IgD-negative memory B cell (primary cell): ENCODE measurements around the gene NEDD4L. TPM values are rescaled to one million over a fixed set of nuclear protein-coding genes. Genes with fewer than 3 reads are reported as not detected.
A peak's percentile ranks its signal among the peaks of the same experiment; 100 is the strongest.
"Not testable (repeated sequence)": the region's sequence is repeated elsewhere in the genome, so short reads cannot be mapped to it uniquely, and the experiment has no call there.

Experiments
- H3K27ac Mint-ChIP-seq, 3 donors: one replicate each; pipeline ENCODE4 v1.8.0; 2020 to 2022; ENCODE audit warnings: mild to moderate bottlenecking in 3 of 3, mixed read lengths in 3 of 3, moderate library complexity in 1 of 3
- H3K27me3 Mint-ChIP-seq: one replicate; pipeline ENCODE4 v1.8.0; 2021; ENCODE audit warnings: mixed read lengths
- H3K36me3 Mint-ChIP-seq: one replicate; pipeline ENCODE4 v1.8.0; 2020; ENCODE audit warnings: mild to moderate bottlenecking, mixed read lengths
- H3K4me1 Mint-ChIP-seq, 3 donors: one replicate each; pipeline ENCODE4 v1.8.0; 2020 to 2022; ENCODE audit warnings: mixed read lengths in 3 of 3, mild to moderate bottlenecking in 1 of 3
- H3K4me3 Mint-ChIP-seq, 4 donors: one replicate each; pipeline ENCODE4 v1.8.0; 2020 to 2022; ENCODE audit warnings: mild to moderate bottlenecking in 4 of 4, mixed read lengths in 4 of 4, moderate library complexity in 3 of 4
- H3K9me3 Mint-ChIP-seq, 3 donors: one replicate each; pipeline ENCODE4 v1.8.0; 2020 to 2021; ENCODE audit warnings: mixed read lengths in 3 of 3, mild to moderate bottlenecking in 1 of 3
- polyA plus RNA-seq: library from polyadenylated mRNA; unstranded; fragments of 300-500 nt; fragmentation: Illumina TruSeq; gene quantifications from one replicate; pipeline ENCODE4 v1.2.3, GENCODE V29; 2021

The NEDD4L gene
- polyA plus RNA-seq, 1 donor from 2014 or later = 9.6 TPM

GRCh38 chr18:58168993-58169392 lies 125.0 kb downstream of the NEDD4L start:
- Mint-ChIP-seq H3K27me3 (no peaks in the 10 kb centered on the region), H3K4me3 (no peak overlapping the region), H3K36me3 (peaks cover 6% of the 10 kb centered on the region), H3K27ac (no peak overlapping the region), H3K9me3 (no peaks in the 10 kb centered on the region), H3K4me1 (no peaks in the 10 kb centered on the region)

GRCh38 chr18:58169472-58169871 lies 125.4 kb downstream of the NEDD4L start:
- H3K36me3 Mint-ChIP-seq = peaks cover 6% of the 10 kb centered on the region
- no peak overlapping the region for H3K4me3 Mint-ChIP-seq
- H3K27ac Mint-ChIP-seq = peak overlapping the region in 1 of 3 donors; percentile 91
- H3K9me3 Mint-ChIP-seq = no peaks in the 10 kb centered on the region
- peaks cover 0 to under 1% (median 0%) of the 10 kb centered on the region in 3 donors for H3K4me1 Mint-ChIP-seq
- H3K27me3 Mint-ChIP-seq = no peaks in the 10 kb centered on the region

GRCh38 chr18:58170036-58170435 lies 126.0 kb downstream of the NEDD4L start:
- H3K27me3 Mint-ChIP-seq, H3K4me1 Mint-ChIP-seq, H3K36me3 Mint-ChIP-seq, H3K9me3 Mint-ChIP-seq, H3K4me3 Mint-ChIP-seq: not testable (repeated sequence)
- peak overlapping the region in 1 of 3 donors; percentile 91 for H3K27ac Mint-ChIP-seq

GRCh38 chr18:58172031-58172430 lies 128.0 kb downstream of the NEDD4L start:
- Mint-ChIP-seq H3K36me3 (peaks cover 7% of the 10 kb centered on the region), H3K4me3 (no peak overlapping the region), H3K27ac (peak overlapping the region in 1 of 3 donors; percentile 33), H3K4me1 (peaks cover 2 to 6% (median 4%) of the 10 kb centered on the region in 3 donors), H3K27me3 (no peaks in the 10 kb centered on the region), H3K9me3 (no peaks in the 10 kb centered on the region)

GRCh38 chr18:58174285-58174684 lies 130.3 kb downstream of the NEDD4L start:
- H3K27me3 Mint-ChIP-seq = no peaks in the 10 kb centered on the region
- no peak overlapping the region for H3K27ac Mint-ChIP-seq
- H3K36me3 Mint-ChIP-seq = peaks cover 5% of the 10 kb centered on the region
- peaks cover 2 to 6% (median 4%) of the 10 kb centered on the region in 3 donors for H3K4me1 Mint-ChIP-seq
- no peaks in the 10 kb centered on the region for H3K9me3 Mint-ChIP-seq
- no peak overlapping the region for H3K4me3 Mint-ChIP-seq

GRCh38 chr18:58175122-58175785 lies 131.2 kb downstream of the NEDD4L start:
- H3K9me3 Mint-ChIP-seq = no peaks in the 10 kb centered on the region
- H3K4me1 Mint-ChIP-seq = peaks cover 2 to 6% (median 4%) of the 10 kb centered on the region in 3 donors
- H3K27ac Mint-ChIP-seq = no peak overlapping the region
- H3K4me3 Mint-ChIP-seq = no peak overlapping the region
- H3K36me3 Mint-ChIP-seq = peaks cover 3% of the 10 kb centered on the region
- no peaks in the 10 kb centered on the region for H3K27me3 Mint-ChIP-seq

GRCh38 chr18:58175786-58176176 lies 131.8 kb downstream of the NEDD4L start:
- Mint-ChIP-seq H3K27ac (no peak overlapping the region), H3K4me1 (peaks cover 4 to 9% (median 6%) of the 10 kb centered on the region in 3 donors), H3K36me3 (peaks cover 3% of the 10 kb centered on the region), H3K4me3 (peak overlapping the region in 1 of 4 donors; percentile 15), H3K9me3 (no peaks in the 10 kb centered on the region), H3K27me3 (no peaks in the 10 kb centered on the region)

- Mint-ChIP-seq H3K4me1 (peaks cover 7 to 11% (median 8%) of the 10 kb centered on the region in 3 donors), H3K27ac (no peak overlapping the region), H3K4me3 (no peak overlapping the region), H3K27me3 (no peaks in the 10 kb centered on the region), H3K9me3 (no peaks in the 10 kb centered on the region), H3K36me3 (peaks cover 3% of the 10 kb centered on the region)
These were observed 133.1 kb downstream of the NEDD4L start for GRCh38 chr18:58177004-58177717.

GRCh38 chr18:58177896-58178470 lies 134.0 kb downstream of the NEDD4L start:
- no peak overlapping the region for H3K27ac Mint-ChIP-seq
- peaks cover 3% of the 10 kb centered on the region for H3K36me3 Mint-ChIP-seq
- no peak overlapping the region for H3K4me3 Mint-ChIP-seq

GRCh38 chr18:58178511-58178910 lies 134.5 kb downstream of the NEDD4L start:
- Mint-ChIP-seq H3K9me3 (no peaks in the 10 kb centered on the region), H3K36me3 (peaks cover 3% of the 10 kb centered on the region), H3K27me3 (no peaks in the 10 kb centered on the region), H3K4me3 (no peak overlapping the region), H3K4me1 (peaks cover 7 to 11% (median 8%) of the 10 kb centered on the region in 3 donors), H3K27ac (no peak overlapping the region)

More at GRCh38 chr18:58177896-58178470, 134.0 kb downstream of the NEDD4L start:
- no peaks in the 10 kb centered on the region for H3K9me3 Mint-ChIP-seq
- H3K27me3 Mint-ChIP-seq = no peaks in the 10 kb centered on the region
- peaks cover 7 to 11% (median 8%) of the 10 kb centered on the region in 3 donors for H3K4me1 Mint-ChIP-seq

- Mint-ChIP-seq H3K27ac (no peak overlapping the region), H3K36me3 (peaks cover 3% of the 10 kb centered on the region), H3K27me3 (no peaks in the 10 kb centered on the region), H3K4me1 (peaks cover 3 to 11% (median 7%) of the 10 kb centered on the region in 3 donors), H3K4me3 (no peak overlapping the region), H3K9me3 (no peaks in the 10 kb centered on the region)
These were observed 136.1 kb downstream of the NEDD4L start for GRCh38 chr18:58180172-58180571.

GRCh38 chr18:58180738-58181353 lies 136.8 kb downstream of the NEDD4L start:
- Mint-ChIP-seq H3K36me3 (peaks cover 3% of the 10 kb centered on the region), H3K27me3 (no peaks in the 10 kb centered on the region)

GRCh38 chr18:58181988-58182387 lies 138.0 kb downstream of the NEDD4L start:
- H3K36me3 Mint-ChIP-seq = peaks cover 1% of the 10 kb centered on the region
- H3K4me1 Mint-ChIP-seq = peaks cover 3 to 5% (median 5%) of the 10 kb centered on the region in 3 donors
- no peak overlapping the region for H3K4me3 Mint-ChIP-seq
- H3K27ac Mint-ChIP-seq = no peak overlapping the region
- no peaks in the 10 kb centered on the region for H3K9me3 Mint-ChIP-seq
- H3K27me3 Mint-ChIP-seq = no peaks in the 10 kb centered on the region

More at GRCh38 chr18:58180738-58181353, 136.8 kb downstream of the NEDD4L start:
- H3K27ac Mint-ChIP-seq = no peak overlapping the region
- no peaks in the 10 kb centered on the region for H3K9me3 Mint-ChIP-seq
- H3K4me3 Mint-ChIP-seq = no peak overlapping the region
- peaks cover 3 to 6% (median 5%) of the 10 kb centered on the region in 3 donors for H3K4me1 Mint-ChIP-seq

GRCh38 chr18:58183226-58183625 lies 139.2 kb downstream of the NEDD4L start:
- peaks cover 1% of the 10 kb centered on the region for H3K36me3 Mint-ChIP-seq
- H3K27ac Mint-ChIP-seq = no peak overlapping the region
- H3K9me3 Mint-ChIP-seq = no peaks in the 10 kb centered on the region
- no peak overlapping the region for H3K4me3 Mint-ChIP-seq
- peaks cover 3 to 5% (median 5%) of the 10 kb centered on the region in 3 donors for H3K4me1 Mint-ChIP-seq
- H3K27me3 Mint-ChIP-seq = no peaks in the 10 kb centered on the region
